Lower leg skin (tissue), 4 donors: ENCODE results near the gene TEPSIN. TPM values are rescaled to one million over a fixed set of nuclear protein-coding genes. Genes with fewer than 3 reads are reported as not detected.

ENCODE experiments used
- DNase-seq, 2 donors: peaks; one replicate each; pipeline ENCODE4 v3.0.0-alpha.2; 2019; ENCODE audit warnings: low spot score in 2 of 2
- H3K4me3 ChIP-seq: fragments of 200-600 bp; sonication (generic); 2 replicates; pipeline ENCODE4 v1.5.1; 2017; ENCODE audit warnings: mild to moderate bottlenecking, low read depth; ENCODE audit not compliant: poor library complexity, severe bottlenecking
- CTCF ChIP-seq, 3 donors: fragments of 450-650 bp; IDR thresholded peaks; one replicate each; pipeline ENCODE4 v1.5.1; 2016; ENCODE audit warnings: antibody characterized with exemption in 3 of 3, mild to moderate bottlenecking in 3 of 3, moderate library complexity in 2 of 3
- POLR2A ChIP-seq, 2 donors: fragments of 450-650 bp; IDR thresholded peaks; one replicate each; pipeline ENCODE4 v1.6.1; 2016 to 2017; ENCODE audit warnings: antibody characterized with exemption in 2 of 2, mild to moderate bottlenecking in 1 of 2, moderate library complexity in 1 of 2
- WGBS, 2 donors: methylation state at CpG; one replicate each; pipeline ENCODE4 v1.1.5; 2018; 5-methylcytosine and 5-hydroxymethylcytosine counted together
- intact Hi-C: fragments of 100-400 bp; cut with DNase I; formaldehyde crosslinking; loops from one replicate; pipeline ENCODE4 v1.15.0; 2023; ENCODE audit warnings: low total_unique reads
- total RNA-seq, 4 donors: library from RNA; depleted of rRNA; stranded (reverse); fragments of >200 nt; gene quantifications; one replicate each; pipeline ENCODE4 v1.1.0, GENCODE V29; 2016

TEPSIN gene
- total RNA-seq, 4 donors from 2014 or later, result 40.7 to 104 (median 62.6) TPM

- intact Hi-C loops, result no loop called here
- WGBS, 2 donors, result 86 to 89% methylated on average over 15 of the region's 15 CpGs
Measured at GRCh38 chr17:81247339-81247990, 8.6 kb upstream of the TEPSIN start.

GRCh38 chr17:81246679-81247338 lies 8.0 kb upstream of the TEPSIN start:
- 91 to 92% methylated on average over 13 to 28 of the region's 28 CpGs for WGBS, 2 donors
- intact Hi-C loops, result no loop called here
- DNase-seq, result no peak
- TF ChIP-seq POLR2A (IDR thresholded peaks at IDR 0.05) (no peak), CTCF (IDR thresholded peaks at IDR 0.05) (no peak)
- no peak overlapping the region for H3K4me3 ChIP-seq

More at GRCh38 chr17:81247339-81247990, 8.6 kb upstream of the TEPSIN start:
- TF ChIP-seq CTCF (IDR thresholded peaks at IDR 0.05) (no peak), POLR2A (IDR thresholded peaks at IDR 0.05) (no peak)
- DNase-seq, result no peak
- H3K4me3 ChIP-seq, result no peak overlapping the region

- 83 to 90% methylated on average over 10 of the region's 10 CpGs for WGBS, 2 donors
- no peak overlapping the region for H3K4me3 ChIP-seq
- no peak for DNase-seq
- no peak for TF ChIP-seq POLR2A (IDR thresholded peaks at IDR 0.05)
- TF ChIP-seq CTCF (IDR thresholded peaks at IDR 0.05), result no peak
- intact Hi-C loops, result no loop called here
Measured at GRCh38 chr17:81246343-81246670, 7.5 kb upstream of the TEPSIN start.

DNA sequence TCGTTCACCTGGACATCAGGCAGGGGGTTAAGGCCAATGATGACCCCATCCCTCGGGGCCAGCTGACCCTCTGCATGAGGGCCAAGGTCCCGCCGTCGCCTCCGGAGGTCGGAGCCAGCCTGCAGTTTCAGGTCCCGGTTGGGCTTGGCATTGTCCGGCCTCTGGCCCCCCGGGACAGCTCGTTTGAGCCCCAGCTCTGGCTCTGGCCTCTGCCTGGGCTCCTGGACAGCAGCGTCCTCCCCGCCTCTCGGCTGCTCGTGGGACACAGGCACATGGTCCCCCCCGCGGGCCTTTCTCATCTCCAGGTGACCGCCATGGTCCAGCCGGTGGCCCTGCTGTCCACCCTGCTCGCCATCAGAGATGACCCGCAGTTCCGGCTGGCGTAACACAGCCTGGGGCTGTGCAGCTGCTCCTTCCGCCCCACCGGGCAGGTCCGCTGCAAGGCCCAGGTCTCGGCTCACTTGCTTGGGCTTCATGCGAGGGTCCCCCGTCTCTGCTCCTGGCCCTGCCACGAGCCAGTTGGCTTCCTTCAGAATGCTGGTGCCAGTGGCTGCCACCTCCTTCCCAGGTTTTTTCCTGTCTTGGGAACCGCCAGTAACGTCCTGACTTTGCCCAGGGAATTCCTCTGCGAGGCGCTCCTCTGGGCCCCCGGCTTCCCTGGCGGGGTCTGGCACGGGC lies 6.9 kb upstream of the TEPSIN start:
- 78 to 86% methylated on average over 32 to 37 of the region's 37 CpGs for WGBS, 2 donors
- TF ChIP-seq CTCF (IDR thresholded peaks at IDR 0.05), result no peak
- TF ChIP-seq POLR2A (IDR thresholded peaks at IDR 0.05), result no peak
- DNase-seq, result no peak
- intact Hi-C loops, result no loop called here
- H3K4me3 ChIP-seq, result no peak overlapping the region

DNA sequence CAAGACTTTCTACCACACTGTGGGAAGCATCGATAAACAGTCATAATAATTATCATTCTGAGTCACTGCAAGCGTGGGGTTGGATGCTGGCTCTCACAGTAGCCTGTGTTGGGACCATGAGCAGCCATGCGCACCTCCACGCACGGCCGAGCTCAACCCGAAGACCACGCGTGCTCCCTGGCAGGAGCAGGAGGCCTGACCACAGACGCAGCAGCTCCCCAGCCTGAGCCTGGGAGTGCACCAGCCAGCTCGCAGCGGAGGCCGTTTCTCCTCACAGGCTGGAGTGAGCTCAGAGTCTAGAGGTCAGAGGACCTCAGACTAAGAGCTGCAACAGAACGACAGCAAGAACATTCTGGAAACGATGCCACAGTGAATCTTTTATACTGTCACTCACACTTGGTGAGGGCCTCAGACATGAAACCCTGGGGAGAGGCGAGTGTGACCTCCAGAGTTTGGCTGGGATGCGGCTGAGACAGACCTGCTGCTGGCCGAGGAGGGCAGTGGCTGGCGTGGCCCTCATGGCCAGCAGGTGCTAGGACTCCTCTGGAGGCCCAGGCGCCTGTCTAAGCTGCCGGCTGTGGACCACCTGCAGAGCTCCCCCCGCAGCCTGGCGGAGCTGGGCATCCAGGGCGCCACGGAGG lies 6.3 kb upstream of the TEPSIN start:
- WGBS, 2 donors, result 81 to 84% methylated on average over 22 to 24 of the region's 25 CpGs
- H3K4me3 ChIP-seq, result no peak overlapping the region
- DNase-seq, result no peak
- intact Hi-C loops, result no loop called here
- TF ChIP-seq CTCF (IDR thresholded peaks at IDR 0.05) (no peak), POLR2A (IDR thresholded peaks at IDR 0.05) (no peak)
